ENCODE measurements around the gene MFSD12. TPM values are rescaled to one million over a fixed set of nuclear protein-coding genes. Genes with fewer than 3 reads are reported as not detected.
A peak's percentile ranks its signal among the peaks of the same experiment; 100 is the strongest.

The MFSD12 gene
- total RNA-seq, 1 donor from 2014 or later: 181 TPM

GRCh38 chr19:3537438-3538240 lies 19.7 kb downstream of the MFSD12 start:
- H3K27me3 ChIP-seq (ENCODE audit: insufficient read depth, low read length): no peaks in the 10 kb centered on the region
- no peak for TF ChIP-seq CTCF (IDR thresholded peaks at IDR 0.05; ENCODE audit: insufficient read depth, low read depth, low read length)
- TF ChIP-seq EZH2 (IDR thresholded peaks at IDR 0.05; ENCODE audit: insufficient read depth, low read length): no peak
- H3K36me3 ChIP-seq (ENCODE audit: insufficient read depth, low read length): peaks cover 4% of the 10 kb centered on the region
- no peak overlapping the region for H3K4me3 ChIP-seq (ENCODE audit: insufficient read depth, low read depth, low read length)
- DNase-seq (ENCODE audit: low read depth) (no peak), FAIRE-seq (no peak)
- no peak overlapping the region for H3K9ac ChIP-seq (ENCODE audit: low read length)
- no peaks in the 10 kb centered on the region for H3K4me1 Mint-ChIP-seq (ENCODE audit: low read depth, unreplicated experiment)
- no peak overlapping the region for H3K27ac ChIP-seq (ENCODE audit: low read depth, low read length)
- peaks cover 12% of the 10 kb centered on the region for H3K36me3 Mint-ChIP-seq (ENCODE audit: low read depth, unreplicated experiment)
- H3K27me3 Mint-ChIP-seq (ENCODE audit: low read depth, unreplicated experiment): no peaks in the 10 kb centered on the region
- H3K27ac Mint-ChIP-seq (ENCODE audit: unreplicated experiment): peak overlapping the region; percentile 69
- H4K20me1 ChIP-seq (ENCODE audit: insufficient read depth, low read length): peaks cover 47% of the 10 kb centered on the region
- no peak overlapping the region for H3K4me2 ChIP-seq (ENCODE audit: low read length)
- H2AFZ ChIP-seq (ENCODE audit: low read depth, low read length): no peak overlapping the region
- H3K79me2 ChIP-seq (ENCODE audit: insufficient read depth, low read length): peaks cover 5% of the 10 kb centered on the region
- H3K9me3 Mint-ChIP-seq (ENCODE audit: unreplicated experiment): no peaks in the 10 kb centered on the region
- no peaks in the 10 kb centered on the region for H3K9me3 ChIP-seq (ENCODE audit: insufficient read depth, low read depth, low read length)
- H3K4me1 ChIP-seq (ENCODE audit: insufficient read depth, low read length): no peaks in the 10 kb centered on the region
- H3K4me3 Mint-ChIP-seq (ENCODE audit: unreplicated experiment): peak overlapping the region; percentile 37

DNA sequence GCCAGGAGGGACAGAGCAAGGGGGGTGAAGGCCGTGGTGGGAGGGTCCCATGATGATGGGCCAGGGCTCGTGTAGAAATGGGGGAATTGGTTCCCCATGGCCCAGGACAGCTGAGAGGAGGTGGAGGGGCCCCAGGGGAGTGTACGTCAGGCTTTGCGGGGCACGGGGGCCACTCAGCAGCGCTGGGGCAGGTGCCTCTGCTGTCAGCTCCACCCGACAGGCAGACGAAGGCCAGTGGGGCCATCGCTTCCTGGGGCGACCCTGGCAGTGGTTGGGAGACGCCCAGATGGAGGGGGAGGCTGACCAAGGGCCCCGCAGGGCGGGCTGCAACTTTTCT lies 20.3 kb downstream of the MFSD12 start:
- no peaks in the 10 kb centered on the region for H3K27me3 Mint-ChIP-seq (ENCODE audit: low read depth, unreplicated experiment)
- peaks cover 5% of the 10 kb centered on the region for H3K79me2 ChIP-seq (ENCODE audit: insufficient read depth, low read length)
- H3K4me3 Mint-ChIP-seq (ENCODE audit: unreplicated experiment): no peak overlapping the region
- H3K4me1 Mint-ChIP-seq (ENCODE audit: low read depth, unreplicated experiment): no peaks in the 10 kb centered on the region
- TF ChIP-seq EZH2 (IDR thresholded peaks at IDR 0.05; ENCODE audit: insufficient read depth, low read length): no peak
- TF ChIP-seq CTCF (IDR thresholded peaks at IDR 0.05; ENCODE audit: insufficient read depth, low read depth, low read length): no peak
- H3K27me3 ChIP-seq (ENCODE audit: insufficient read depth, low read length): no peaks in the 10 kb centered on the region
- DNase-seq (ENCODE audit: low read depth): no peak
- H3K9me3 Mint-ChIP-seq (ENCODE audit: unreplicated experiment): no peaks in the 10 kb centered on the region
- FAIRE-seq: no peak
- no peak overlapping the region for H2AFZ ChIP-seq (ENCODE audit: low read depth, low read length)
- peaks cover 14% of the 10 kb centered on the region for H3K36me3 Mint-ChIP-seq (ENCODE audit: low read depth, unreplicated experiment)
- H3K36me3 ChIP-seq (ENCODE audit: insufficient read depth, low read length): peaks cover 4% of the 10 kb centered on the region
- no peak overlapping the region for H3K4me3 ChIP-seq (ENCODE audit: insufficient read depth, low read depth, low read length)
- H3K9ac ChIP-seq (ENCODE audit: low read length): no peak overlapping the region
- H3K4me1 ChIP-seq (ENCODE audit: insufficient read depth, low read length): no peaks in the 10 kb centered on the region
- H4K20me1 ChIP-seq (ENCODE audit: insufficient read depth, low read length): peaks cover 46% of the 10 kb centered on the region
- no peak overlapping the region for H3K27ac Mint-ChIP-seq (ENCODE audit: unreplicated experiment)
- H3K4me2 ChIP-seq (ENCODE audit: low read length): no peak overlapping the region
- H3K27ac ChIP-seq (ENCODE audit: low read depth, low read length): no peak overlapping the region
- H3K9me3 ChIP-seq (ENCODE audit: insufficient read depth, low read depth, low read length): no peaks in the 10 kb centered on the region

GRCh38 chr19:3536429-3537100 lies 20.8 kb downstream of the MFSD12 start:
- H3K4me3 Mint-ChIP-seq (ENCODE audit: unreplicated experiment): no peak overlapping the region
- no peaks in the 10 kb centered on the region for H3K9me3 ChIP-seq (ENCODE audit: insufficient read depth, low read depth, low read length)
- H3K9me3 Mint-ChIP-seq (ENCODE audit: unreplicated experiment): no peaks in the 10 kb centered on the region
- no peak overlapping the region for H2AFZ ChIP-seq (ENCODE audit: low read depth, low read length)
- H3K27ac ChIP-seq (ENCODE audit: low read depth, low read length): no peak overlapping the region
- no peak overlapping the region for H3K27ac Mint-ChIP-seq (ENCODE audit: unreplicated experiment)
- H3K27me3 Mint-ChIP-seq (ENCODE audit: low read depth, unreplicated experiment): no peaks in the 10 kb centered on the region
- H3K4me1 ChIP-seq (ENCODE audit: insufficient read depth, low read length): no peaks in the 10 kb centered on the region
- peaks cover 46% of the 10 kb centered on the region for H4K20me1 ChIP-seq (ENCODE audit: insufficient read depth, low read length)
- no peak for FAIRE-seq
- peaks cover 14% of the 10 kb centered on the region for H3K36me3 Mint-ChIP-seq (ENCODE audit: low read depth, unreplicated experiment)
- H3K9ac ChIP-seq (ENCODE audit: low read length): no peak overlapping the region
- no peak for TF ChIP-seq CTCF (IDR thresholded peaks at IDR 0.05; ENCODE audit: insufficient read depth, low read depth, low read length)
- no peak for TF ChIP-seq EZH2 (IDR thresholded peaks at IDR 0.05; ENCODE audit: insufficient read depth, low read length)
- peaks cover 5% of the 10 kb centered on the region for H3K79me2 ChIP-seq (ENCODE audit: insufficient read depth, low read length)
- H3K4me2 ChIP-seq (ENCODE audit: low read length): no peak overlapping the region
- peaks cover 4% of the 10 kb centered on the region for H3K36me3 ChIP-seq (ENCODE audit: insufficient read depth, low read length)
- no peaks in the 10 kb centered on the region for H3K4me1 Mint-ChIP-seq (ENCODE audit: low read depth, unreplicated experiment)
- H3K27me3 ChIP-seq (ENCODE audit: insufficient read depth, low read length): no peaks in the 10 kb centered on the region
- DNase-seq (ENCODE audit: low read depth): no peak
- H3K4me3 ChIP-seq (ENCODE audit: insufficient read depth, low read depth, low read length): no peak overlapping the region

Data from astrocyte (in vitro differentiated cells and primary cell).